Measurements from ENCODE around the gene SCN1B. TPM values are rescaled to one million over a fixed set of nuclear protein-coding genes. Genes with fewer than 3 reads are reported as not detected.

The SCN1B gene
- total RNA-seq, 1 donor from 2014 or later: 4.7 TPM

- DNase-seq (ENCODE audit: extremely low read depth, low read depth, low spot score): no peak
Measured at GRCh38 chr19:35069696-35070095, 39.4 kb downstream of the SCN1B start.

- DNase-seq (ENCODE audit: extremely low read depth, low read depth, low spot score): no peak
Measured at GRCh38 chr19:35070471-35070870, 40.2 kb downstream of the SCN1B start.

- no peak for DNase-seq (ENCODE audit: extremely low read depth, low read depth, low spot score)
Measured at GRCh38 chr19:35073516-35073915, 43.2 kb downstream of the SCN1B start.

- DNase-seq (ENCODE audit: extremely low read depth, low read depth, low spot score): no peak
Measured at GRCh38 chr19:35073941-35074340, 43.7 kb downstream of the SCN1B start.

- no peak for DNase-seq (ENCODE audit: extremely low read depth, low read depth, low spot score)
Measured at GRCh38 chr19:35074426-35075201, 44.3 kb downstream of the SCN1B start.

GRCh38 chr19:35075202-35076025 is 45.1 kb downstream of the SCN1B start:
- no peak for DNase-seq (ENCODE audit: extremely low read depth, low read depth, low spot score)

- DNase-seq (ENCODE audit: extremely low read depth, low read depth, low spot score): no peak
Measured at GRCh38 chr19:35076026-35076370, 45.7 kb downstream of the SCN1B start.

GRCh38 chr19:35076657-35077056 is 46.4 kb downstream of the SCN1B start:
- DNase-seq (ENCODE audit: extremely low read depth, low read depth, low spot score): no peak

- no peak for DNase-seq (ENCODE audit: extremely low read depth, low read depth, low spot score)
Measured at GRCh38 chr19:35077411-35078223, 47.3 kb downstream of the SCN1B start.

- DNase-seq (ENCODE audit: extremely low read depth, low read depth, low spot score): no peak
Measured at GRCh38 chr19:35079826-35080225, 49.6 kb downstream of the SCN1B start.

- DNase-seq (ENCODE audit: extremely low read depth, low read depth, low spot score): no peak
Measured at GRCh38 chr19:35080613-35081170, 50.4 kb downstream of the SCN1B start.

GRCh38 chr19:35081201-35081600 is 50.9 kb downstream of the SCN1B start:
- DNase-seq (ENCODE audit: extremely low read depth, low read depth, low spot score): no peak

GRCh38 chr19:35083691-35084508 is 53.6 kb downstream of the SCN1B start:
- DNase-seq (ENCODE audit: extremely low read depth, low read depth, low spot score): no peak

GRCh38 chr19:35084509-35084762 is 54.2 kb downstream of the SCN1B start:
- DNase-seq (ENCODE audit: extremely low read depth, low read depth, low spot score): no peak

- no peak for DNase-seq (ENCODE audit: extremely low read depth, low read depth, low spot score)
Measured at GRCh38 chr19:35085947-35086346, 55.7 kb downstream of the SCN1B start.

- DNase-seq (ENCODE audit: extremely low read depth, low read depth, low spot score): no peak
Measured at GRCh38 chr19:35086455-35086854, 56.2 kb downstream of the SCN1B start.

GRCh38 chr19:35087393-35087792 is 57.1 kb downstream of the SCN1B start:
- DNase-seq (ENCODE audit: extremely low read depth, low read depth, low spot score): no peak

GRCh38 chr19:35088131-35088913 is 58.1 kb downstream of the SCN1B start:
- no peak for DNase-seq (ENCODE audit: extremely low read depth, low read depth, low spot score)

- DNase-seq (ENCODE audit: extremely low read depth, low read depth, low spot score): no peak
Measured at GRCh38 chr19:35089554-35089953, 59.3 kb downstream of the SCN1B start.
